ENCODE measurements around the gene NPC1.

GRCh38 chr18:23567671-23568070 is 18.6 kb downstream of the NPC1 start:
- TF ChIP-seq CTCF (conservative IDR thresholded peaks at IDR 0.05) (no peak), EZH2 (IDR thresholded peaks at IDR 0.05; ENCODE audit: low read depth) (no peak)

Data from PC-9 (cell line).